Mesenchymal stem cell (in vitro differentiated cells and primary cell): ENCODE measurements around the gene RAB9B.

Experiments used
- DNase-seq: peaks from one replicate; pipeline ENCODE4 v3.0.0-alpha.2; 2013
- H2AFZ ChIP-seq: one replicate; pipeline ENCODE4 v1.6.1; 2013; ENCODE audit warnings: low read depth, mild to moderate bottlenecking, control low read depth, inconsistent platforms, low read length, moderate library complexity
- H2AK5ac ChIP-seq: 2 replicates; pipeline ENCODE4 v1.6.1; 2013; ENCODE audit warnings: low read length, moderate library complexity, mild to moderate bottlenecking, inconsistent platforms; ENCODE audit not compliant: severe bottlenecking
- H2BK120ac ChIP-seq: one replicate; pipeline ENCODE4 v1.6.1; 2013; ENCODE audit warnings: low read depth, mild to moderate bottlenecking, inconsistent platforms, low read length, moderate library complexity
- H2BK12ac ChIP-seq, 2 experiments: one replicate each; pipeline ENCODE4 v1.6.1; 2013; ENCODE audit warnings: inconsistent platforms in 2 of 2, low read length in 2 of 2, mild to moderate bottlenecking in 2 of 2, moderate library complexity in 2 of 2, control low read depth in 1 of 2
- H2BK15ac ChIP-seq: one replicate; pipeline ENCODE4 v1.6.1; 2013; ENCODE audit warnings: mild to moderate bottlenecking, low read depth, inconsistent platforms; ENCODE audit not compliant: poor library complexity, severe bottlenecking
- H2BK5ac ChIP-seq: 2 replicates; pipeline ENCODE4 v1.6.1; 2013; ENCODE audit warnings: low read depth, mild to moderate bottlenecking, low read length, control low read depth, inconsistent platforms; ENCODE audit not compliant: poor library complexity, severe bottlenecking
- H3K14ac ChIP-seq, 2 experiments: one replicate each; pipeline ENCODE4 v1.6.1; 2013; ENCODE audit warnings: inconsistent platforms in 2 of 2, low read length in 2 of 2, control low read depth in 1 of 2, mild to moderate bottlenecking in 1 of 2, moderate library complexity in 1 of 2
- H3K18ac ChIP-seq, 2 experiments: one replicate each; pipeline ENCODE4 v1.6.1; 2013; ENCODE audit warnings: inconsistent platforms in 2 of 2, low read length in 2 of 2, control low read depth in 1 of 2, low read depth in 1 of 2, mild to moderate bottlenecking in 1 of 2
- H3K23ac ChIP-seq, 2 experiments: one replicate each; pipeline ENCODE4 v1.6.1; 2013; ENCODE audit warnings: inconsistent platforms in 2 of 2, low read length in 2 of 2, mild to moderate bottlenecking in 2 of 2, moderate library complexity in 2 of 2, control low read depth in 1 of 2
- H3K27ac ChIP-seq: 2 replicates; pipeline ENCODE4 v1.5.1; 2013; ENCODE audit warnings: mild to moderate bottlenecking, moderate library complexity, low read length, control low read depth, inconsistent platforms; ENCODE audit not compliant: poor library complexity, severe bottlenecking
- H3K27me3 ChIP-seq, 2 experiments: 2 replicates each; pipeline versions ENCODE4 v1.6.1 to v1.7.0; 2013; ENCODE audit warnings: low read length in 2 of 2, mild to moderate bottlenecking in 2 of 2, moderate library complexity in 2 of 2, control low read depth in 1 of 2, inconsistent platforms in 1 of 2; ENCODE audit not compliant: control insufficient read depth in 1 of 2, insufficient read depth in 1 of 2
- H3K36me3 ChIP-seq, 2 experiments: 2 replicates each; pipeline versions ENCODE4 v1.6.1 to v1.7.0; 2013; ENCODE audit warnings: low read length in 2 of 2, control low read depth in 1 of 2, inconsistent platforms in 1 of 2, low read depth in 1 of 2, mild to moderate bottlenecking in 1 of 2; ENCODE audit not compliant: insufficient read depth in 2 of 2, control insufficient read depth in 1 of 2
- H3K4ac ChIP-seq, 2 experiments: one replicate each; pipeline ENCODE4 v1.6.1; 2013; ENCODE audit warnings: inconsistent platforms in 2 of 2, low read length in 2 of 2, mild to moderate bottlenecking in 2 of 2, moderate library complexity in 2 of 2, control low read depth in 1 of 2, low read depth in 1 of 2
- H3K4me1 ChIP-seq: 2 replicates; pipeline ENCODE4 v1.6.1; 2013; ENCODE audit warnings: low read depth, low read length, control low read depth; ENCODE audit not compliant: control insufficient read depth, insufficient read depth
- H3K4me2 ChIP-seq: 2 replicates; pipeline ENCODE4 v1.6.1; 2013; ENCODE audit warnings: low read length, mild to moderate bottlenecking, inconsistent platforms; ENCODE audit not compliant: poor library complexity, severe bottlenecking
- H3K4me3 ChIP-seq, 2 experiments: 2 replicates each; pipeline versions ENCODE4 v1.5.1 to v1.7.0; 2013; ENCODE audit warnings: low read length in 2 of 2, mild to moderate bottlenecking in 2 of 2, control low read depth in 1 of 2, low read depth in 1 of 2; ENCODE audit not compliant: insufficient read depth in 1 of 2
- H3K79me1 ChIP-seq: replicated peaks from 2 replicates; pipeline ENCODE4 v1.6.1; 2013; ENCODE audit warnings: mild to moderate bottlenecking, control low read depth, low read length, inconsistent platforms; ENCODE audit not compliant: poor library complexity, severe bottlenecking
- H3K9ac ChIP-seq: 2 replicates; pipeline ENCODE4 v1.7.0; 2013; ENCODE audit warnings: mild to moderate bottlenecking, low read length, moderate library complexity
- H3K9me3 ChIP-seq: 2 replicates; pipeline ENCODE4 v1.7.0; 2013; ENCODE audit warnings: mild to moderate bottlenecking, low read length; ENCODE audit not compliant: control insufficient read depth
- H4K8ac ChIP-seq: one replicate; pipeline ENCODE4 v1.6.1; 2013; ENCODE audit warnings: inconsistent platforms, mild to moderate bottlenecking, low read length, moderate library complexity
- H4K91ac ChIP-seq: one replicate; pipeline ENCODE4 v1.6.1; 2013; ENCODE audit warnings: mild to moderate bottlenecking, low read length, inconsistent platforms
- WGBS: methylation state at CpG from one replicate; pipeline ENCODE4 v1.1.7; 2013; ENCODE audit warnings: mixed read lengths; 5-methylcytosine and 5-hydroxymethylcytosine counted together

The RAB9B gene

DNA sequence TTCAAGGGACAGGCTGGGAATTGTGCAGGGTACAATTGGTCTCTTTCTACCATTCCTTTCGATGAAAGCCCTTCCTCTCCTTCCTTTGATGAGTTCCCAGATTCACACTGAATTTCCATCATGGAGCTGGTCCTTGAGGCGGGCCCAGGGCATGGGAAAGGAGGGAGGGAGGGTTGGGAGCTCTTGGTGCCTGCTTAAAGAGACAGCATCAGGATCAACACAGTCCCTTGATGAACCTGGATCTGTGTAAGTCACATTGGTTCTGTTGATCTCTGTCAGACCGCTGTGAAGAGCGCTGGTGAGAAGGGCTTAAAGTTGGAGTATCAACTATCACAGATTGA is 51.0 kb downstream of the RAB9B start:
- H3K36me3 ChIP-seq = no peaks in the 10 kb centered on the region
- no peak overlapping the region for H3K23ac ChIP-seq
- no peak overlapping the region for H2BK15ac ChIP-seq
- H3K4me2 ChIP-seq = no peak overlapping the region
- H4K91ac ChIP-seq = no peak overlapping the region
- H2BK12ac ChIP-seq = no peak overlapping the region
- no peak overlapping the region for H3K4me3 ChIP-seq
- H2AFZ ChIP-seq = no peak overlapping the region
- no peaks in the 10 kb centered on the region for H3K79me1 ChIP-seq
- no peak overlapping the region for H4K8ac ChIP-seq
- H3K27ac ChIP-seq = no peak overlapping the region
- H3K9ac ChIP-seq = no peak overlapping the region
- DNase-seq = no peak
- no peaks in the 10 kb centered on the region for H3K9me3 ChIP-seq
- no peak overlapping the region for H3K14ac ChIP-seq
- 75% methylated on average over 1 of the region's 4 CpGs for WGBS
- H2AK5ac ChIP-seq = no peak overlapping the region
- no peak overlapping the region for H3K18ac ChIP-seq
- H2BK5ac ChIP-seq = no peak overlapping the region
- peaks cover 9 to 72% of the 10 kb centered on the region in 2 experiments for H3K27me3 ChIP-seq
- H3K4me1 ChIP-seq = no peaks in the 10 kb centered on the region
- no peak overlapping the region for H2BK120ac ChIP-seq
- no peak overlapping the region for H3K4ac ChIP-seq

GRCh38 chrX:103780336-103781061 is 51.6 kb downstream of the RAB9B start:
- no peak overlapping the region for H2AK5ac ChIP-seq

GRCh38 chrX:103779141-103779789 is 52.8 kb downstream of the RAB9B start:
- Histone ChIP-seq H4K91ac (no peak overlapping the region), H3K4me3 (no peak overlapping the region), H2BK12ac (no peak overlapping the region), H3K23ac (no peak overlapping the region), H2AK5ac (no peak overlapping the region), H3K27ac (no peak overlapping the region), H2AFZ (no peak overlapping the region), H2BK5ac (no peak overlapping the region), H3K4me2 (no peak overlapping the region), H3K14ac (no peak overlapping the region), H3K27me3 (peaks cover 9 to 79% of the 10 kb centered on the region in 2 experiments), H3K4me1 (no peaks in the 10 kb centered on the region), H2BK120ac (no peak overlapping the region), H3K79me1 (no peaks in the 10 kb centered on the region), H3K4ac (no peak overlapping the region), H4K8ac (no peak overlapping the region), H3K9ac (no peak overlapping the region), H3K9me3 (no peaks in the 10 kb centered on the region), H3K18ac (no peak overlapping the region), H2BK15ac (no peak overlapping the region), H3K36me3 (no peaks in the 10 kb centered on the region)
- DNase-seq = no peak
- 79% methylated on average over 4 of the region's 6 CpGs for WGBS

More at GRCh38 chrX:103780336-103781061, 51.6 kb downstream of the RAB9B start:
- Histone ChIP-seq H3K4ac (no peak overlapping the region), H4K91ac (no peak overlapping the region), H3K27ac (no peak overlapping the region), H4K8ac (no peak overlapping the region), H2AFZ (no peak overlapping the region), H3K79me1 (no peaks in the 10 kb centered on the region), H3K4me3 (no peak overlapping the region), H2BK15ac (no peak overlapping the region), H3K9ac (no peak overlapping the region), H2BK12ac (no peak overlapping the region), H3K4me2 (no peak overlapping the region), H3K4me1 (no peaks in the 10 kb centered on the region), H3K27me3 (peaks cover 9 to 74% of the 10 kb centered on the region in 2 experiments), H3K14ac (no peak overlapping the region), H3K9me3 (no peaks in the 10 kb centered on the region), H3K36me3 (no peaks in the 10 kb centered on the region), H3K23ac (no peak overlapping the region), H3K18ac (no peak overlapping the region), H2BK5ac (no peak overlapping the region), H2BK120ac (no peak overlapping the region)
- WGBS = 87% methylated on average over 2 of the region's 10 CpGs
- no peak for DNase-seq

DNA sequence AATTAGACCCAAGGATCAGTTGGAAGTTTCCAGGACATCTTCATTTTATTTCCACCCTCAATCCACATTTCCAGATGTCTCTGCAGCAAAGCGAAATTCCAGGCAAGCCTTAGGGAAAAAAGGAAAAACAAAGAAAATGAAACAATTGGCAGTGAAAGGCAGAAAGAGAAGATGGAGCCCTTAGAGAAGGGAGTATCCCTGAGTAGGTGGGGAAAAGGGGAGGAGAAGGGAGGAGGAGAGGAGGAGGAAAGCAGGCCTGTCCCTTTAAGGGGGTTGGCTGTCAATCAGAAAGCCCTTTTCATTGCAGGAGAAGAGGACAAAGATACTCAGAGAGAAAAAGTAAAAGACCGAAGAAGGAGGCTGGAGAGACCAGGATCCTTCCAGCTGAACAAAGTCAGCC is 55.5 kb downstream of the RAB9B start, which contains the start of gene PLP1:
Gene PLP1 (plus strand): TSS at position 295 of the 400 bp plus-strand sequence. CDS start 156 bp downstream, outside the sequence.
- Histone ChIP-seq H3K14ac (no peak within 1 kb of the TSS), H2AK5ac (no peak within 1 kb of the TSS), H3K4ac (no peak within 1 kb of the TSS), H3K4me3 (no peak within 1 kb of the TSS), H2BK15ac (no peak within 1 kb of the TSS), H2BK5ac (no peak within 1 kb of the TSS), H3K23ac (no peak within 1 kb of the TSS), H3K4me1 (no peaks in the 10 kb centered on the region), H3K27ac (no peak within 1 kb of the TSS), H4K91ac (no peak within 1 kb of the TSS), H3K36me3 (no peaks in the 10 kb centered on the region), H3K9ac (no peak within 1 kb of the TSS), H3K9me3 (no peaks in the 10 kb centered on the region), H2BK12ac (no peak within 1 kb of the TSS), H2AFZ (no peak within 1 kb of the TSS), H3K18ac (no peak within 1 kb of the TSS), H3K4me2 (no peak within 1 kb of the TSS), H3K79me1 (no peaks in the 10 kb centered on the region), H3K27me3 (peaks cover 9 to 90% of the 10 kb centered on the region in 2 experiments), H4K8ac (no peak within 1 kb of the TSS), H2BK120ac (no peak within 1 kb of the TSS)
- WGBS = 81% methylated on average over 2 of the region's 2 CpGs
- no peak for DNase-seq
